Muscle of back (tissue), 13 donors: Measurements from ENCODE around the gene ABCG2. TPM values are rescaled to one million over a fixed set of nuclear protein-coding genes. Genes with fewer than 3 reads are reported as not detected.
A peak's percentile ranks its signal among the peaks of the same experiment; 100 is the strongest.

Experiments
- DNase-seq, 3 donors: peaks; one replicate each; pipeline versions ENCODE4 v3.0.0 to v3.0.0-alpha.2; 2013
- long read RNA-seq, 9 donors: transcript quantifications; one replicate each; lab custom pipeline, GENCODE V29; 2026
- polyA plus RNA-seq, 10 donors: library from polyadenylated mRNA; unstranded; fragments of 120-200 nt; gene quantifications; one replicate each; pipeline ENCODE4 v1.2.1, GENCODE V29; 2013; ENCODE audit not compliant: insufficient read length in 10 of 10

Gene ABCG2
- polyA plus RNA-seq = 1 to 10 TPM; 3.1 to 6.0 (median 4.4) TPM
- long read RNA-seq, donor 1 = 0 reads
- long read RNA-seq, donor 2 = 0 reads
- long read RNA-seq, donor 3 = 0 reads
- long read RNA-seq, donor 4 = 0 reads
- long read RNA-seq, donor 5 = 0 reads
- long read RNA-seq, donor 6 = 0 reads
- long read RNA-seq, donor 7 = 0 reads
- long read RNA-seq, donor 8 = 0 reads
- long read RNA-seq, donor 9 = 0 reads

DNA sequence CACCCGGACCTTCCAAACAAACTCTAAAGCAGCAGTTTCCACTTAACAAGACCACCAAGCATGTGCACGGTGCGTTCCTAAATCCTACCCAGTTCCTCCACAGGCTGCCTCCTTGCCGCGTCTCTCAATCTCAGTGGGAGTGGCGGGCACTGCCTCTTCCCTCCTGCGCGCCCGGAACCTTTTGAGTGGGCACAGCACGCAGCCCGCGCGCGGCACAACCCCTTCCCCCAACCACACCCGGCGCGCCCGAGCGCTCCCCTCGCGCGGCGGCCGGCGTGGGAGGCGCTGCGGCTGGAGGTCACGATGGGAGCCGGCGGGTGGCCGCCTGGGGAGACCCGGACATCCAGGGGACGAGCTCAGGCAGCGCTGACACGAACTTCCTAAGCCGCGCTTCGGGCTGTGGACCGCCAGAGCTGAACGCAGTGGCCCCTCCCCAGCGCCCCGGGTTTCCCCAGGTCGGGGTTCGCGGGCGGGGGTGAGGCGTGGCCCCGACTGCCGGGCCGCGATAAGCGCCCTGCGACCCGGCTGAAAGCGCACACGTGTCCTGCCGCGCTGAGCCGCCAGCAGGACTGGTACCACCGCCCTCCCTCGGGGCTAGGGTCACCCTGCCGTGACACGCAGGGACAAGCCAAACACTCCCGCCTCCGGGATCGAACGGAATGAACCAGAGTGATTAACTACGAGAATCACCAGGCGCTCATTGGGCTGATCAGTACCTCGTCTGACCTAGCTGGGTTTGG, at the start of gene ABCG2:
ABCG2 (minus strand) TSS at position 151 of the 740 bp plus-strand sequence. CDS start 18,644 bp downstream, outside the sequence.
- peak; percentile 19 to 68 (median 27) for DNase-seq

DNA sequence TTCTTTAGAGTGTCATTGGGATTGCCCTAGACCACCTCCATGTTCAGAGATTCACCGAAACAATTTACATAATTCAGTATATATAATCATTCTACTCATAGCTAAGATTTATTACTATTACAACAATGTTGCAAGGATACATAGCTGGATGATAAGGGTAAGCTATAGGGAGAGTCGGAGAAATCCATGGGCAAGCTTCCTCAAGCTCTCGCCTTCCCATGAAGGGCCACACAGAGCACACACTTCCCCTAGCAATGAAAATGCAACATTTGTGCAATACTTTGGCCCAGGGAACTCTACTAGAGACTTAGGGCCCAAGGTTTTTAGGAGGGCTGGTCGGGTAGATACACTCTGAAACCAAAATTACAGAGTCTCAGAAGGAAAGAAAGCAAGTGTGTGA, 49.7 kb upstream of the ABCG2 start:
- no peak for DNase-seq

DNA sequence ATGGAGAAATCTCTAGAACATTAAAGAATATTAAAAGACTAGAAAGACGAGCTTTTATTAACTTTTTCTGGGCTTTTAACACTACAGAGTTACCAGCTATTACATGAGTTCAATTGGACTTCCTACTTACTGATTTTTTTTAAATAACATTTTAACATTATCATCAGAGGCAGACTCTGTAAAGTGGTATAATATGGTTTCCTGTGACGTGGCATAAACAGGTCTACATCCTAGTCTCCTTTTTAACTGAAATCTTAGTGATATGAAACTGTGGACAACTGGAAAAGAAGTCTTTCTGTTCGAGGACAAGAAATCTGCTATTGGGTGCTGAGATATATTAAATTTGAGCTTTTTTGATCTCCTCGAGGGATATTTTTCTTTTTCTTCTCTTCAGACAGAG, 48.7 kb upstream of the ABCG2 start:
- DNase-seq = no peak

DNA sequence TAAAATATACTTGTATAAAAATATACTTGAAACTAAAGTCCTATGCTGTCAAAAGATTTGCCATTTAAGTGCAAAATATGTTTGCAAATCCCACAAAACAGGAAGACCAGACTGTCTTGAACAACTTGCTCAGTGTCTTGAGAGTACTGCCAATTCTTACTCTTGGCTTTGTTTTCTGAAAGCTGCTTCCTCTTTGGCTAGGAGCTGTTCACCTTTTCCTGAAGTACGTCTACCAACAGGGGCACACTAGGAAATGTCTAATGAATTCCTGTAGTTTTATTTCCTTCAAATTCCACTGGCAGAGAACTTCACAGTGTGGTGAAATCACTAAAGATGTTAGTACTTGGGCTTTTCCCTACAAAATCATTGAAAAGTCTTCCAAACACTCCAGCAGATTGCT, 46.4 kb upstream of the ABCG2 start:
- DNase-seq = peak in 2 of 3 donors; percentile 3 to 14

DNA sequence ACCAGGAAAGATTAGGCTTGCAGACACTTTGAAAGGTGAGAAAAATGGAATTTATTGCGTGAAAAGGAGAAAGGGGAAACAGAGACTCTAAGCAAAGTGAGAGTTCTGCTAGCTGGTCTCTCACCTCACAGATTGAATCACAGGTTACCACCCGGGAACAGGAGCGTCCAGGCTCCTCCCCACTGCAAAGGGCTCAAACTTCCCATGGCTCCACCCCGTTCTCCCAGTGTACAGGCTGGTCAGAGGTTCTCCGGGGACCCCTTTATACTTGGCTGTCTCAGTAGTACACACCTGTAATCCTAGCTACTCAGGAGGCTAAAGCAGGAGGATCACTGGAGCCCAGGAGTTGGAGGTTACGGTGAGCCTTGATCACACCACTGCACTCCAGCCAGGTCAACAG, 44.0 kb upstream of the ABCG2 start:
- no peak for DNase-seq

GRCh38 chr4:88200186-88200585, 41.7 kb upstream of the ABCG2 start:
- DNase-seq = no peak

DNA sequence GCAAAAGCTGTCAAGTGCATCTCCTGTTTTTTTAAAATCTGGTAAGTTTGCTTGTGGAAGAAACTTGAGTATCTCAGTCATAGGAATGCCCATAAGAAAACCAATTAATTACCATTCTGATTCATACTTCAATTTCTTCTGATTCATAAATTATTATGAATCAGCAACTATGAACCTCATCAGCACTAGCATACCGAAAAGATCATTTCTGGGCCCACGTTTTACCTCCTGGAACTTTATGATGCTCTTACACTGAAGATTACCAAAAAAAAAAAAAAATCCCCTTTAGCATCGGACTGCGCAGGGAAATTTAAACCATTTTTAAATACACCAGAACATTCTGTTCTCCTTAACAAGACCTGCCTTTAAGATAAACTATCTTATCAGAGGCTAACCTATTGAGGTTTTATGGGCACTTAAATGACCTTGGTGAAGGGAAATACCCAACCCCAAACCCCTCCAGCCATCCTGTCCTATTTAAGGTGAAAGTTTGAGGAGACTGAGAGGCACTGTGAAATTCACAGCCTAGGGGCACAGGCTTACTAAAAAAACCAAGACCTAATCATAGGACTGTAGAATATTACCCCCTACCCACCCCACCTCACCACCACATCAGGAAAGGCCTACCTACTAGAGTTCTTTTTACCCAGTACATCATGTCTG, 38.2 kb upstream of the ABCG2 start:
- no peak for DNase-seq

- no peak for DNase-seq
Measured at GRCh38 chr4:88196013-88196365, 37.5 kb upstream of the ABCG2 start.

DNA sequence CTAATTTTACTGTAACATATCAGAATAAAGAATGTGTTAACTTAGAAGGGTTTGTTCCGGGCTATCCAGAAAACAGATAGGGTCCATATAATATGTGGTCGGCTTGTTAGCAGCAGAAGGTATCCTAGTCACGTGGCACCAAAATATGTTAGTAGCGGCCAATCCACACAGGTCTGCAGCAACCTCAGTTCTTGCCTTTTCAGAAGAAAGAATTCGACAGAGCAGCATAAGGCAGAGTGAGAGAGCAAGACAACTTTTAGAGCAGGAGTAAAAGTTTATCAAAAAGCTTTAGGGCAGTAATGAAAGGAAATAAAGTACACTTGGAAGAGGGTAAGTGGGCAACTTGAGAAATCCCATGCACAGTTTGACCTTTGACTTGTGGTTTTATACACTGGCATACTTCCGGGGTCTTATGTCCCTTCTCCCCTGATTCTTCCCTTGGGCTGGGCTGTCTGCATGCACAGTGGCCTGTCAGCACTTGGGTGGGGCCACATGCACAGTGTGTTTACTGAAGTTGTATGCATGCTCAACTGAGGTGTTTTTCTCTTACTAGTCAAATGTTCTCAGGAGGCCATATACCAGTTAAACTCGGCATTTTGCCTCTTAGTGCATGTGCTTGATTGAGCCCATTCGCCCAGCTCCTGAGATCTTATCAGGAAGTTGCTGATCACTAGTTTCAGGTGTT, 37.0 kb upstream of the ABCG2 start:
- no peak for DNase-seq

DNA sequence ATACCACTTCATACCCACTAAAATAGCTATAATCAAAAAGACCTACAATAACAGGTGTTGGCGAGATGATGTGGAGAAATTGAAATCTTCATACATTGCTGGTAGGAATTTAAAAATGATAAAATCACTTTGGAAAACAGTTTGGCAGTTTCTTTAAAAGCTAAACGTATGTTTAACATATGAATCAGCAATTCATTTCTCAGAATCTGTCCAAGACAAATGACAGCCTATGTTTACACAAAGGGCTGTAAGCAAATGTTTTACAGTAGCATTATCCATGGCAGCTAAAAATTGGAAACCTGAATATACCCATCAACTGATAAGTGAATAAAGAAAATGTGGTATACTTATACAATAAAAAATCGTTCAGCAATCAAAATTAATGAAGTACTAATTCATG, 33.0 kb upstream of the ABCG2 start:
- DNase-seq = no peak

DNA sequence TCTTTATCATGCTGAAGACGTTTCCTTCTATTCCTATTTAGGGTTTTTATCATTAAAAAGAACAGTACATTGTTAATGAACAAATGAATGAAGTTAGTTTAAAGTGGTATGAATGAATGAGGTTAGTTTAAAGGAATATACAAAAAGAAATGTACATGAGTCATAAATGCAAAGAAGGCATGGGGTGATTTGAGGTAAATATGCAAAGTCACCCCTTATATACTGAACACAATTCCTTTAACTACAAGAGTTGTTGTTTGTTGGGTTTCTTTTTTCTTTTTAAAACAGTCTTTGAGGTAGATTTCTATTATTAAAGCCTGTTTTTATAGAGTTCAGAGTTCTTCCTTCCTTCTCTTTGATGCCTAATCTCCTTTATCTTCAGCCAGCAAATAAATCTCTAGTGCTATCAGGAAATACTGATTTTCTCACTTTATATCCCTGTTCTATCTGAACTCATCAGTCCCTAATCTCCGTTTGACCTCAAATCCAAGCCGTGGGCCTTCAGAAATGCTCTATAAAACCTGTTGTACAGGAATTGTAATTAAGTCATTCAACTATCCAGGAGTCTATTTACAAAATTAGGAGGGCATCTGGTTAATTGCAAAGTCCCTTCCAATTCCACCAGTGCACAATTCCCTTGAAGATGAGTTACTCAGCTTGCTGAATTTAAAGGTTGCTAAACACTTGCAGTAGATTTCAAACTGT, 31.6 kb upstream of the ABCG2 start:
- DNase-seq = no peak

- no peak for DNase-seq
Measured at GRCh38 chr4:88189418-88189738, 30.9 kb upstream of the ABCG2 start.

DNA sequence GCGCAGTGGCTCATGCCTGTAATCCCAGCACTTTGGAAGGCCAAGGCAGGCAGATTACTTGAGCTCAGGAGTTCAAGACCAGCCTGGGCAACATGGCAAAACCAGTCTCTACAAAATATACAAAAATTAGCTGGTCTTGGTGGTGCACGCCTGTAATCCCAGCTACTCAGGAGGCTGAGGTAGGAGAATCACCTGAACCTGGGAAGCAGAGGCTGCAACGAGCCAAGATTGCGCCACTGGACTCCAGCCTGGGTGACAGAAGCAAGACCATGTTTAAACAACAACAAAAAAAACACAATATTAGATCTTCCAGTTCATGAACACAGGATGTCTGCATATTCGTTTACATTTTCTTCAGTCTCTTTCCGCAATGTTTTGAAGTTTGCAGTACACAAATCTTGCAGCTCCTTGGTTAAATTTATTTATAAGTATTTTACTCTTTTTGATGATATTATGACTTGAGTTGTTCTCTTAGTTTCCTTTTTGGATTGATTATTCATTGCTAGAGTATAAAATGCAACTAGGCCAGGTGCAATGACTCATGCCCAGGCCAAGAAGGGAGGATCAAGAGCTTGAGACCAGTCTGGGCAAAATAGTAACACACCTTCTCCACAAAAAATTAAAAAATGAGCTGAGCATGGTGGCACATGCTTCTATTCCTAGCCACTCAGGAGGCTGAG, 30.4 kb upstream of the ABCG2 start:
- DNase-seq = no peak

DNA sequence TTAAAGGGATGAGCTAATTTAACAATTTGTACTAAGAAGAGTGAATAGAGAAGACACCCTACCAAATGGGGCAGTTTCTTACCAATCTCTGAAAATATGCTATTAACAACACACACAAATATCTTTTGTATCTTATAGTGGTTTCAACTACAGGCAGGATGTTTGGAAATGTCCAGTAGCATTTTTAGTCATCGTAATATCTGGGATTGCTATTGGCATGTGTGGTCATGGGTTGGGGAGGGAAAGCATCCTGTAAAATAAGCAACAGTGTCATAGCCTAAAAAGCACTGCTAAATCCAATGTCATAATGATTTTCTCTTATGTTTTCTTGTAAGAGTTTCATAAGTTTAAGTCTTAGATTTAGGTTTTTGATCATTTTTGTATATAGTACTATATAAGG, 29.3 kb upstream of the ABCG2 start:
- DNase-seq = no peak

- peak in 1 of 3 donors; percentile 4 for DNase-seq
Measured at GRCh38 chr4:88185906-88186305, 27.5 kb upstream of the ABCG2 start.

GRCh38 chr4:88179261-88179660, 20.8 kb upstream of the ABCG2 start:
- DNase-seq = no peak

GRCh38 chr4:88178626-88179231, 20.3 kb upstream of the ABCG2 start:
- DNase-seq = no peak

DNA sequence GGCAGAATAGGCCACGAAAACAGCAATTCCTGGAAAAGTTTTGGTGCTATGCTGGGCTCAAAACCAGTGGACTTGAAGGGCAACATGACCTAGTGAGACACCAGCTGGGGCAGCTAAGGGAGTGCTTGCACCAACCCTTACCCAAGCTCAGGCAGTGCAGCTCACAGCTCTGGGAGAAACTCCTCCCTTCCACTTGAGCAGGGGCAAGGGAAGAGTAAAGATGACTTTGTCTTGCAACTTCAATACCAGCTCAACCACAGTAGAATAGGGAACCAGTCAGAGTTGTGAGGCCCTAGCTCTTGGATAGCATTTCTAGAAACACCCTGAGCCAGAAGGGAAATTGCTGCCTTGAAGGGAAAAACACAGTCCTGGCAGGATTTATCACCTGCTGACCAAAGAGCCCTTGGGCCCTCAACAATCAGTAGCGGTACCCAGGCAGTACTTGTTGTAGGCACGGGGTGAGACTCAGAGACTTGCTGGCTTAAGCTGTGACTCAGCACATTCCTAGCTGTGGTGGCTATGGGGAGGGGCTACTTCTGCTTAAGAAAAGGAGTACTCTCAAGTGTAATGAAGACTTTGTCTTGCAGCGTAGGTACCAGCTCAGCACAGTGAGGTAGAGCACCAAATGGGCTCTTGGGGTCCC, 19.7 kb upstream of the ABCG2 start:
- DNase-seq = peak; percentile 9 to 31 (median 22)

- DNase-seq = no peak
Measured at GRCh38 chr4:88172987-88173386, 14.5 kb upstream of the ABCG2 start.

- no peak for DNase-seq
Measured at GRCh38 chr4:88171206-88171605, 12.8 kb upstream of the ABCG2 start.

DNA sequence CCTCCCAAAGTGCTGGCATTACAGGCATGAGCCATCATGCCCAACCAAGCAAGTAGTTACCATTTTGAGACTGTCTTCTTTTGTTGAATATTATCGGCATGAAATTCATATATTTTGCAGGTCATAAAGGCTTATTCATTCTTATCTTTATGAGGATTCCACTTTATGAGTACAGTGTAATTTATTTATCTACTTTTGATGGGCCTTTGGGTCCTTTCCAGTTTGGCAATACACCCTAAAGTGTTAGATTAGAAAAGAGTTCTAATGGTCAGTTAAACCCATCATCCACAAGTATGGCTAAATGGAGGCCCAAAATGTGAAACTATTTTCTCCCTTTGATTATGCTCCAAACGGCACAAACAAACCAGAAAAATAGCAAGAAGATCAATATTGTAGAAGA, 10.9 kb upstream of the ABCG2 start:
- no peak for DNase-seq
